GM12878 (cell line): Measurements from ENCODE around the gene PSAP. TPM values are rescaled to one million over a fixed set of nuclear protein-coding genes. Genes with fewer than 3 reads are reported as not detected.

Experiments used
- ASH2L ChIP-seq: fragments of 300-600, 200-600 bp; sonication (generic); IDR thresholded peaks from 2 replicates; pipeline ENCODE4 v1.6.1; 2017; ENCODE audit warnings: low read depth, mild to moderate bottlenecking, borderline replicate concordance
- BCL3 ChIP-seq: IDR thresholded peaks from 2 replicates; pipeline ENCODE4 v1.6.1; 2011; ENCODE audit warnings: borderline replicate concordance, low read depth, mild to moderate bottlenecking, moderate library complexity, low read length; ENCODE audit not compliant: insufficient read depth, poor library complexity, severe bottlenecking
- BMI1 ChIP-seq: fragments of 450-650 bp; IDR thresholded peaks from 2 replicates; pipeline ENCODE4 v1.6.1; 2016; ENCODE audit warnings: mild to moderate bottlenecking, moderate library complexity, borderline replicate concordance
- CHD2 ChIP-seq: IDR thresholded peaks from 2 replicates; pipeline ENCODE4 v1.6.1; 2011; ENCODE audit warnings: low read depth, low read length, improper control_type of control experiment, borderline replicate concordance
- CTCF ChIP-seq, 3 experiments: IDR thresholded peaks in 2 of 3; conservative IDR thresholded peaks in 1 of 3; 2 replicates each; pipeline ENCODE4 v1.5.1; 2011; ENCODE audit warnings: low read depth in 3 of 3, low read length in 3 of 3, mild to moderate bottlenecking in 3 of 3, control low read depth in 2 of 3, moderate library complexity in 2 of 3, inconsistent platforms in 1 of 3, mixed read lengths in 1 of 3; ENCODE audit not compliant: control insufficient read depth in 2 of 3, insufficient read depth in 1 of 3; ENCODE audit errors: extremely low read depth in 1 of 3
- EZH2 ChIP-seq: IDR thresholded peaks from 2 replicates; pipeline ENCODE4 v1.6.1; 2012; ENCODE audit warnings: low read depth, mild to moderate bottlenecking, control low read depth, inconsistent platforms, low read length, borderline replicate concordance; ENCODE audit not compliant: control insufficient read depth
- FOXK2 ChIP-seq: fragments of 450-650 bp; IDR thresholded peaks from 2 replicates; pipeline ENCODE4 v1.6.1; 2017; ENCODE audit warnings: mild to moderate bottlenecking, moderate library complexity
- IRF3 ChIP-seq: fragments of 450-650 bp; IDR thresholded peaks from 2 replicates; pipeline ENCODE4 v1.6.1; 2014; ENCODE audit warnings: mild to moderate bottlenecking
- KAT2A ChIP-seq: conservative IDR thresholded peaks from 2 replicates; pipeline ENCODE4 v1.6.1; 2011; ENCODE audit warnings: low read depth, low read length; ENCODE audit not compliant: control insufficient read depth
- KLF5 ChIP-seq: fragments of 450-650 bp; IDR thresholded peaks from 2 replicates; pipeline ENCODE4 v1.6.1; 2014; ENCODE audit warnings: mild to moderate bottlenecking; ENCODE audit not compliant: partially characterized antibody
- MTA3 ChIP-seq: IDR thresholded peaks from 2 replicates; pipeline ENCODE4 v1.6.1; 2012; ENCODE audit warnings: low read length, inconsistent platforms, borderline replicate concordance
- MYB ChIP-seq: fragments of 150-350 bp; IDR thresholded peaks from 2 replicates; pipeline ENCODE4 v1.6.1; 2014; ENCODE audit warnings: mild to moderate bottlenecking, low read depth, low read length, borderline replicate concordance
- POLR2A ChIP-seq: IDR thresholded peaks from 2 replicates; pipeline ENCODE4 v1.6.1; 2011; ENCODE audit warnings: low read depth, mild to moderate bottlenecking, low read length
- SMAD5 ChIP-seq: IDR thresholded peaks from 2 replicates; pipeline ENCODE4 v1.6.1; 2016; ENCODE audit warnings: antibody characterized with exemption, low read depth
- SRF ChIP-seq, 2 experiments: IDR thresholded peaks; 2 replicates each; pipeline ENCODE4 v1.6.1; 2011; ENCODE audit warnings: low read depth in 2 of 2, low read length in 2 of 2, mild to moderate bottlenecking in 1 of 2, moderate library complexity in 1 of 2
- TAF1 ChIP-seq: IDR thresholded peaks from 2 replicates; pipeline ENCODE4 v1.6.1; 2011; ENCODE audit warnings: mild to moderate bottlenecking, low read depth, low read length, borderline replicate concordance
- TARDBP ChIP-seq: IDR thresholded peaks from 2 replicates; pipeline ENCODE4 v1.6.1; 2016; ENCODE audit warnings: borderline replicate concordance
- TBL1XR1 ChIP-seq: IDR thresholded peaks from 2 replicates; pipeline ENCODE4 v1.6.1; 2012; ENCODE audit warnings: low read depth, low read length, improper control_type of control experiment
- USF2 ChIP-seq: IDR thresholded peaks from 2 replicates; pipeline ENCODE4 v1.6.1; 2011; ENCODE audit warnings: low read depth, low read length, improper control_type of control experiment, borderline replicate concordance
- YBX1 ChIP-seq: fragments of 450-650 bp; IDR thresholded peaks from 2 replicates; pipeline ENCODE4 v1.6.1; 2016; ENCODE audit warnings: antibody characterized with exemption
- polyA plus RNA-seq, 11 experiments: library from polyadenylated mRNA; depleted of rRNA in 4 of 11; unstranded in 6 of 11; stranded (reverse) in 5 of 11; fragments of >200 nt; fragmentation: Nextera tagmentation in 4 of 11; fragmentation: Illumina TruSeq in 1 of 11; extraction: Ambion mirVana in 4 of 11; extraction: Trizol in 1 of 11; gene quantifications; 1 replicate in 1 of 11; 2 replicates in 10 of 11; pipeline versions ENCODE4 v1.2.1 to v1.2.3, GENCODE V29; 2011 to 2016; ENCODE audit warnings: inconsistent platforms in 2 of 11, missing spikeins in 2 of 11, low read depth in 1 of 11
- total RNA-seq, 4 experiments: library from RNA; depleted of rRNA in 3 of 4; stranded (reverse); fragments of >200 nt in 3 of 4; fragmentation: Illumina TruSeq in 1 of 4; extraction: Trizol in 1 of 4; gene quantifications; 2 replicates each; pipeline versions ENCODE4 v1.2.1 to v1.2.3, GENCODE V29; 2013 to 2021
- TF ChIP-seq, protein P1 (sequence below): fragments of 450-650 bp; IDR thresholded peaks from 2 replicates; pipeline ENCODE4 v1.6.1; 2017; ENCODE audit warnings: low read depth, mild to moderate bottlenecking, moderate library complexity
- TF ChIP-seq, protein P2 (sequence below): fragments of 450-650 bp; IDR thresholded peaks from 2 replicates; pipeline ENCODE4 v1.6.1; 2016; ENCODE audit warnings: mild to moderate bottlenecking

PSAP gene
- total and polyA plus RNA-seq, 10 of the 15 experiments (the other 5 are each of a cell fraction or from before 2014, with no cell fraction given), result 178 to 336 (median 286) TPM

- no peak for TF ChIP-seq CTCF (IDR thresholded peaks at IDR 0.05 in 2 of 3, conservative IDR thresholded peaks at IDR 0.05 in 1 of 3; ENCODE audit: control insufficient read depth in 2 of 3, extremely low read depth in 1 of 3, insufficient read depth in 1 of 3, low read depth in 3 of 3, low read length in 3 of 3)
- TF ChIP-seq IRF3, result no peak
- 0 out of 2 replicates have a peak, but pooled peaks have one; percentile 10 for TF ChIP-seq TAF1
- no peak for TF ChIP-seq TBL1XR1
- no peak for TF ChIP-seq ASH2L
- TF ChIP-seq SRF (IDR thresholded peaks at IDR 0.05; ENCODE audit: low read depth in 2 of 2, low read length in 2 of 2), result peak in 1 of 2 experiments; percentile 65; a peak in 1 of 4 replicates
- peak; percentile 50 for TF ChIP-seq BCL3
- TF ChIP-seq MYB, result no peak
- TF ChIP-seq EZH2, result no peak
- no peak for TF ChIP-seq YBX1
- no peak for TF ChIP-seq BMI1
- no peak for TF ChIP-seq POLR2A
- no peak for TF ChIP-seq KLF5
- TF ChIP-seq TARDBP, result no peak
- TF ChIP-seq USF2, result no peak
- TF ChIP-seq KAT2A, result no peak
- TF ChIP-seq MTA3, result peak; percentile 76; the same call in 1 of the 2 replicates
- TF ChIP-seq, protein P1, sequence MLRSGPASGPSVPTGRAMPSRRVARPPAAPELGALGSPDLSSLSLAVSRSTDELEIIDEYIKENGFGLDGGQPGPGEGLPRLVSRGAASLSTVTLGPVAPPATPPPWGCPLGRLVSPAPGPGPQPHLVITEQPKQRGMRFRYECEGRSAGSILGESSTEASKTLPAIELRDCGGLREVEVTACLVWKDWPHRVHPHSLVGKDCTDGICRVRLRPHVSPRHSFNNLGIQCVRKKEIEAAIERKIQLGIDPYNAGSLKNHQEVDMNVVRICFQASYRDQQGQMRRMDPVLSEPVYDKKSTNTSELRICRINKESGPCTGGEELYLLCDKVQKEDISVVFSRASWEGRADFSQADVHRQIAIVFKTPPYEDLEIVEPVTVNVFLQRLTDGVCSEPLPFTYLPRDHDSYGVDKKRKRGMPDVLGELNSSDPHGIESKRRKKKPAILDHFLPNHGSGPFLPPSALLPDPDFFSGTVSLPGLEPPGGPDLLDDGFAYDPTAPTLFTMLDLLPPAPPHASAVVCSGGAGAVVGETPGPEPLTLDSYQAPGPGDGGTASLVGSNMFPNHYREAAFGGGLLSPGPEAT, result peak; percentile 56; the same call in 1 of the 2 replicates
- TF ChIP-seq, protein P2, sequence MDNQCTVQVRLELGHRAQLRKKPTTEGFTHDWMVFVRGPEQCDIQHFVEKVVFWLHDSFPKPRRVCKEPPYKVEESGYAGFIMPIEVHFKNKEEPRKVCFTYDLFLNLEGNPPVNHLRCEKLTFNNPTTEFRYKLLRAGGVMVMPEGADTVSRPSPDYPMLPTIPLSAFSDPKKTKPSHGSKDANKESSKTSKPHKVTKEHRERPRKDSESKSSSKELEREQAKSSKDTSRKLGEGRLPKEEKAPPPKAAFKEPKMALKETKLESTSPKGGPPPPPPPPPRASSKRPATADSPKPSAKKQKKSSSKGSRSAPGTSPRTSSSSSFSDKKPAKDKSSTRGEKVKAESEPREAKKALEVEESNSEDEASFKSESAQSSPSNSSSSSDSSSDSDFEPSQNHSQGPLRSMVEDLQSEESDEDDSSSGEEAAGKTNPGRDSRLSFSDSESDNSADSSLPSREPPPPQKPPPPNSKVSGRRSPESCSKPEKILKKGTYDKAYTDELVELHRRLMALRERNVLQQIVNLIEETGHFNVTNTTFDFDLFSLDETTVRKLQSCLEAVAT, result no peak
- no peak for TF ChIP-seq SMAD5
- TF ChIP-seq FOXK2, result no peak
- TF ChIP-seq CHD2, result no peak
Observed at GRCh38 chr10:71873582-71874211, 22.6 kb upstream of the PSAP start (continued).
